Activated CD4-positive, alpha-beta T cell treated with anti-CD3 and anti-CD28 coated beads, Interleukin-2, Interleukin-6, amounts not matched to agents 100 ng/mL and 50 ng/mL, durations not matched to agents 16 hours and 8 hours (primary cell): ENCODE results near the gene UBE3D.
"Not testable (repeated sequence)": the region's sequence is repeated elsewhere in the genome, so short reads cannot be mapped to it uniquely, and the experiment has no call there.

Experiments
- DNase-seq: peaks from one replicate; pipeline ENCODE4 v3.0.0-alpha.2; 2020

UBE3D gene

DNA sequence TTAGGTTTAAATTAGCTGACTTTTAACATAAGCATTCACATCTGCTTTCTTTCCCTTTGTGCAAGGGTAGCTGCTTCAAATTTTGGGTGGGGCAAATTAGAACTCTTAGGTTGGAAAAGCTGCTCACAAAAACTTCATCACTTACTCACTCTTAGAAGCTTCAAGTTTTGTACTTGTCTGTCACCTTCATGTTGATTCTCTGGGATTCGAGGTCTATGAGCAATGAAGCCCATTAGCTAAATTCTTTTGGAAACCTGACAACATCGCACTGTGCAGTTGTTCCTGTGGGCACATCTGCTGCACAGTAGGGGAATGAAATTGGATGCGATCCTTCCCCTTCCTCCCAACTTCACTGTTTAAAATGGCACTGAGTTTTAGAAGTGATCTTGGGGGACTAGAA, 156.1 kb downstream of the UBE3D start:
- no peak for DNase-seq

DNA sequence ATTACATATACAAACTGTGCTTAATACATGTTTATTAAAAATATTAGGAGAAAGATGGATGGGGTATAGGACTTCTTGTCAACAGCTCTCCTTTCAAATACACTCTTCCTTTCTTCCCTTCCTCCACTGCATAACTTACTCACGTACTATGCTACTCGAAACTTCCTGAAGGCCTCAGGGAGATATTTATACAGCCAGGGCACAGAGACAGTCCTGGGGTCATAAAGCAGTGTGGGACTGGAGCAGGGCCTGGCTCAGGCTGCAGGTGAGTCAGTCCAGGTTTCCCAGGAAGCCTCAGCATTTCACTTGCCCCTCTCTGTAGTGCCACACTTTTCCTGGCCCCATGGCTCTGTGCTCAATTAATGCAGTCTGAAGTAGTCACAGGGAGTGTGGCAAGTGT, 157.0 kb downstream of the UBE3D start:
- DNase-seq: no peak

DNA sequence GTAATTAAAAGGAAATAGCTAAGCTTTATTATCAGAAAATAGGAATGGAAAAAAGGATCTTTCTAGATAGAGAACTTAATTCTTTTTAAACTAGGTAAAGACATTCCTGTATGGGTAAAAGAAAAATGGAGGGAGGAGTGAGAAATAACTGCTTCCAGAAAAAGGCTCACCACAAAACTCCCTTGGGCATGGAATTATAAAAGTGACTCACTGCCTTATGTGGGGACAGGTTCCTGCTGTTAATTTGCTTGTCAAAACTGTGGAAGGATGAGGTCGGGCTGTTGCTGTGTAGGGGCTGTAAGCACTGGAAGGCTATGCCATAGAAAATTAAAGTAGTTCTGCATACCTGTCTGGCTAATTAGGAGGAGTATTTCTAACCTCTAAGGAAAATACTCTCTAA, 158.7 kb downstream of the UBE3D start:
- no peak for DNase-seq

DNA sequence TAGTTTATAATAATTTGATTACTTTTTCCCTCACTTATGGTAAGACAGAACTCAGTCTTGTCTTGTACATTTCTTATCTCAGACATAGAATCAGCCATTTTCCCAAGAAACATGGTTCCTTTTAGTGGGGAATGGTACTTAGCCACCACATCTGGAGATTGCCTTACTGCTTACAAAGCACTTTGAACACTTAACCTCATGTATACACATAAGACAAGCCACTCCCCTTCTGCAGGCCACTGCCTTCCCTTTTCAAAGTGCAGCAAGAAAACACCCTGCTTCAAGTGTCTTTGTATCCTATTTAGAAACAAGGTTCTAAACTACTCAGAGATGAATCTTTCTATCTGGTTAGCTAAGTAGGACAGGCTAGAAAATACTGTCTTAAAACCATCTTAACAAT, 159.2 kb downstream of the UBE3D start:
- no peak for DNase-seq

DNA sequence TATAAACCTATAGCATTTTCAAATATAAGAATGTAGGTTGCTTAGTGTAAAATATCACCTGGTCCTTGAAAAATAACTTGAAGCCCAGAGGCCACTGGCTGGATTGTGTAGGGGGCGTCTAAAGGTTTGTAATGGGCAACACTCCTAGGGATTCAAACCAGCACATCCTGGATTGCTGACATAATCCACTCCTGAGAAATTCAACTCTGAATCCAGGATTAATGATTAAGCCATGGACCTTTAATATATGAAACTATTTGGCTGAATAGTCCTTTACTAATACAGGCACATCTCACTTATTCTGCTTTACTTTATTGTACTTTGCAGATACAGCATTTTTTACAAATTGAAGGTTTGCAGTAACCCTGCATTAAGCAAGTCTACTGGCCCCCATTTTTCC, 160.8 kb downstream of the UBE3D start:
- DNase-seq: no peak

DNA sequence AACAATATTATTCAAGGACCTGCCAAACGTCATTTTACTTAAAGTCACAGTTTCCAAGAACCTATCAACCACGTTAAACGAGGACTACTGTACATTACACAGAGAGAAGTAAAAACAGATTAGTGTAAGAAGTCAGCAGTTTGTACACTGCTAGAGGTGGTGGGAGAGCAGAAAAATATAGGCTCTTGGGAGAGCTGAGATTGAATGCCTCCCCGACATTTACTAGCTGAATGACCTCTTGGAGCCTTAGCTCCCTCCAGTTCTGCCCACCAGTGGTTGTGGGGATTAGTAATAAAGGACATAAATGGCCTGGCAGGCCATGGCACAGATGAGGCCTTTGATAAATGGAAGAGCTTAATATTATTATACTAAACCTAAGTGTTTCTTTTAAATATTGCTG, 161.4 kb downstream of the UBE3D start:
- no peak for DNase-seq

DNA sequence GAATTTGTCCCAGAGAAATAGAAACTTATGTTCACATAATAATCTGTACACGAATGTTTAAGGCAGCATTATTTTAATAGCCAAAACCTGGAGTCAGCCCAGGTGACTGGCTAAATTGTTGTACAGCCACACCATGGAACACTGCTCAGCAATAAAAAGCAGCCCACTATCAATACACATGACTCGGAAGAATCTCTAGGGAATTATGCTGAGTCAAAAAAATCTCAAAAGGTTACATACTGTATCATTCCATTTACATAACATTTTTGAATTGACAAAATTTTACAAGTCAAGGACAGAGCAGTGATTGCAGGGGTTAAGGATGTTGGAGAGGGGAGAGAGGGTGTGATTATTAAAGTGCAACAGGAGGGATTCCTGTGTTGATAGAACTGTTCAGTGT, 163.4 kb downstream of the UBE3D start:
- DNase-seq: no peak

- DNase-seq: no peak
Observed at GRCh38 chr6:82894653-82895259, 170.9 kb downstream of the UBE3D start.

- DNase-seq: no peak
Observed at GRCh38 chr6:82893889-82894652, 171.6 kb downstream of the UBE3D start.

DNA sequence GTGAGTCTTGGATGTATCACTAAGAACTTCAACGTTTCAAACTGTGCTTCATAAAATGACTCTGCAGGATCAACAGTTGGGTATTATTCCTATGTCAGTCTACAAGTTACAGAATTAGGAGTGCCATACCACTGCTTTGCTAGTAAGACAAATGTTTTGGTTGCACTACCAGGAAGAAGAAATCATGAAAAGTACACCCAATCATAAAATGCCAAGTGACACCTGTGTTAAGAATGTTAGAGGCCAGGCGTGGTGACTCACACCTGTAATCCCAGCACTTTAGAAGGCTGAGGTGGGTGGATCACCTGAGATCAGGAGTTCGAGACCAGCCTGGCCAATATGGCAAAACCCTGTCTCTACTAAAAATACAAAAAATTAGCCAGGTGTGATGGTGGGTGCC, 174.1 kb downstream of the UBE3D start:
- DNase-seq: not testable (repeated sequence)

GRCh38 chr6:82891076-82891475, 174.6 kb downstream of the UBE3D start:
- DNase-seq: no peak

GRCh38 chr6:82890240-82890639, 175.4 kb downstream of the UBE3D start:
- DNase-seq: no peak

- DNase-seq: no peak
Observed at GRCh38 chr6:82889143-82889542, 176.5 kb downstream of the UBE3D start.

GRCh38 chr6:82882363-82883023, 183.1 kb downstream of the UBE3D start:
- no peak for DNase-seq

GRCh38 chr6:82881519-82881918, 184.1 kb downstream of the UBE3D start:
- no peak for DNase-seq

DNA sequence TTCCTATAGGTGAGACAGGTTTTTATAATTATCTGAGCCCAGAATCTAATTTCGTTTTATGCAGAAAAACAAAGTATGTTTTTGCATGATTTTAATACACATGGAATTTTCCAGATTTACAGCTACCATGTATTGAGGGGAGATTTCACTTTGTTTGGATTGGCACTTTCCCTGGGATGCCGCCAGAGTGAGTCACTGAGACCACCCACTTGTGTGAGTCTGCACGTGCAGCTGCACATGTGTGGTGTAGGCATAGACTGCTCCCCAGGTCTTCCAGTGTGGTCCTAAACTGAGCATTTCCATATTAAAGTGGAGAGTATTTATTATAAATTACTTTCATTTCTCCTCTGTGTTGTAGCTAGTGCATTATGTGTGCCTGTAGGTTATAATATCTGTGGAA, 186.8 kb downstream of the UBE3D start:
- no peak for DNase-seq

- no peak for DNase-seq
Observed at GRCh38 chr6:82877213-82878195, 188.1 kb downstream of the UBE3D start.

GRCh38 chr6:82875573-82876185, 190.0 kb downstream of the UBE3D start:
- no peak for DNase-seq

- no peak for DNase-seq
Observed at GRCh38 chr6:82874867-82875266, 190.8 kb downstream of the UBE3D start.

GRCh38 chr6:82872185-82872584, 193.5 kb downstream of the UBE3D start:
- DNase-seq: no peak

GRCh38 chr6:82870582-82871172, 195.0 kb downstream of the UBE3D start:
- DNase-seq: no peak

- DNase-seq: no peak
Observed at GRCh38 chr6:82869493-82869892, 196.1 kb downstream of the UBE3D start.
